Body of pancreas (tissue), 4 donors: ENCODE results near the gene MPND. TPM values are rescaled to one million over a fixed set of nuclear protein-coding genes. Genes with fewer than 3 reads are reported as not detected.
"Not testable (repeated sequence)": the region's sequence is repeated elsewhere in the genome, so short reads cannot be mapped to it uniquely, and the experiment has no call there.

ENCODE experiments used
- ATAC-seq: fragments of 150-250 bp; one replicate; pipeline ENCODE4 v1.9.1; 2016
- DNase-seq, 4 donors: peaks; one replicate each; pipeline ENCODE4 v3.0.0-alpha.2; 2019
- H3K27ac ChIP-seq, 4 donors: fragments of 200-600 bp; sonication (generic); 1 replicate in 3 of 4; 2 replicates in 1 of 4; pipeline versions ENCODE4 v1.5.1 to v1.6.1; 2016 to 2019; ENCODE audit warnings: mild to moderate bottlenecking in 1 of 4, mixed read lengths in 1 of 4, moderate library complexity in 1 of 4
- H3K27me3 ChIP-seq, 2 donors: fragments of 200-600 bp; sonication (generic); one replicate each; pipeline ENCODE4 v1.6.0; 2016; ENCODE audit warnings: mild to moderate bottlenecking in 1 of 2
- H3K36me3 ChIP-seq, 2 donors: fragments of 200-600 bp; sonication (generic); replicated peaks in 1 of 2; 2 replicates each; pipeline ENCODE4 v1.5.1; 2016; ENCODE audit warnings: low read depth in 2 of 2; ENCODE audit not compliant: insufficient read depth in 1 of 2
- H3K4me1 ChIP-seq: fragments of 200-600 bp; sonication (generic); one replicate; pipeline ENCODE4 v1.6.0; 2016
- H3K4me3 ChIP-seq, 2 donors: fragments of 200-600 bp; sonication (generic); 1 replicate in 1 of 2; 2 replicates in 1 of 2; pipeline ENCODE4 v1.5.1; 2016 to 2019
- H3K9me3 ChIP-seq, 3 donors: fragments of 200-600 bp; sonication (generic); 1 replicate in 2 of 3; 2 replicates in 1 of 3; pipeline ENCODE4 v1.5.1; 2016
- POLR2A ChIP-seq, 3 donors: fragments of 450-650 bp; IDR thresholded peaks; one replicate each; pipeline ENCODE4 v1.6.1; 2016; ENCODE audit warnings: antibody characterized with exemption in 3 of 3, mild to moderate bottlenecking in 2 of 3
- WGBS, 2 donors: methylation state at CpG; one replicate each; pipeline ENCODE4 v1.1.5; 2017; 5-methylcytosine and 5-hydroxymethylcytosine counted together
- intact Hi-C: fragments of 100-400 bp; cut with DNase I; formaldehyde crosslinking; loops from one replicate; pipeline ENCODE4 v1.15.1; 2023
- total RNA-seq, 2 donors: library from RNA; depleted of rRNA; stranded (reverse); fragments of >200 nt; gene quantifications; one replicate each; pipeline ENCODE4 v1.1.0, GENCODE V29; 2016
- TF ChIP-seq, protein P1 (sequence below), 7 experiments: fragments of 450-650 bp in 4 of 7; fragments of 200-600 bp in 3 of 7; sonication (generic) in 3 of 7; IDR thresholded peaks; one replicate each; pipeline ENCODE4 v1.5.1; 2016 to 2019; ENCODE audit warnings: antibody characterized with exemption in 7 of 7

The MPND gene
- total RNA-seq, 2 donors from 2014 or later = 0.99 to 7.5 TPM

GRCh38 chr19:4326215-4326836, 17.0 kb upstream of the MPND start:
- Histone ChIP-seq H3K27me3 (no peaks in the 10 kb centered on the region), H3K27ac (no peak overlapping the region), H3K4me1 (peaks cover 21% of the 10 kb centered on the region), H3K4me3 (no peak overlapping the region), H3K9me3 (no peaks in the 10 kb centered on the region), H3K36me3 (no peaks in the 10 kb centered on the region)
- TF ChIP-seq, protein P1, sequence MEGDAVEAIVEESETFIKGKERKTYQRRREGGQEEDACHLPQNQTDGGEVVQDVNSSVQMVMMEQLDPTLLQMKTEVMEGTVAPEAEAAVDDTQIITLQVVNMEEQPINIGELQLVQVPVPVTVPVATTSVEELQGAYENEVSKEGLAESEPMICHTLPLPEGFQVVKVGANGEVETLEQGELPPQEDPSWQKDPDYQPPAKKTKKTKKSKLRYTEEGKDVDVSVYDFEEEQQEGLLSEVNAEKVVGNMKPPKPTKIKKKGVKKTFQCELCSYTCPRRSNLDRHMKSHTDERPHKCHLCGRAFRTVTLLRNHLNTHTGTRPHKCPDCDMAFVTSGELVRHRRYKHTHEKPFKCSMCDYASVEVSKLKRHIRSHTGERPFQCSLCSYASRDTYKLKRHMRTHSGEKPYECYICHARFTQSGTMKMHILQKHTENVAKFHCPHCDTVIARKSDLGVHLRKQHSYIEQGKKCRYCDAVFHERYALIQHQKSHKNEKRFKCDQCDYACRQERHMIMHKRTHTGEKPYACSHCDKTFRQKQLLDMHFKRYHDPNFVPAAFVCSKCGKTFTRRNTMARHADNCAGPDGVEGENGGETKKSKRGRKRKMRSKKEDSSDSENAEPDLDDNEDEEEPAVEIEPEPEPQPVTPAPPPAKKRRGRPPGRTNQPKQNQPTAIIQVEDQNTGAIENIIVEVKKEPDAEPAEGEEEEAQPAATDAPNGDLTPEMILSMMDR (IDR thresholded peaks at IDR 0.05) = no peak
- no peak for TF ChIP-seq POLR2A (IDR thresholded peaks at IDR 0.05)
- ATAC-seq (no peak), DNase-seq (no peak)
- intact Hi-C loops = no loop called here
- 77 to 86% methylated on average over 12 of the region's 13 CpGs for WGBS, 2 donors

GRCh38 chr19:4326837-4327251, 16.5 kb upstream of the MPND start:
- ATAC-seq (no peak), DNase-seq (peak in 1 of 4 donors; percentile 11)
- WGBS, 2 donors = 49 to 87% methylated on average over 8 to 33 of the region's 33 CpGs
- Histone ChIP-seq H3K9me3 (no peaks in the 10 kb centered on the region), H3K4me3 (no peak overlapping the region), H3K4me1 (peaks cover 21% of the 10 kb centered on the region), H3K27ac (no peak overlapping the region), H3K36me3 (no peaks in the 10 kb centered on the region), H3K27me3 (no peaks in the 10 kb centered on the region)
- intact Hi-C loops = no loop called here
- TF ChIP-seq POLR2A (IDR thresholded peaks at IDR 0.05) = no peak
- TF ChIP-seq, protein P1 (IDR thresholded peaks at IDR 0.05) = no peak

GRCh38 chr19:4327252-4327876, 16.0 kb upstream of the MPND start:
- DNase-seq (peak; percentile 48 to 85 (median 78)), ATAC-seq (peak; percentile 30)
- no peak for TF ChIP-seq POLR2A (IDR thresholded peaks at IDR 0.05)
- H3K9me3 ChIP-seq = no peaks in the 10 kb centered on the region
- no peaks in the 10 kb centered on the region for H3K27me3 ChIP-seq
- no peak overlapping the region for H3K4me3 ChIP-seq
- H3K27ac ChIP-seq = peak overlapping the region in 1 of 4 donors; percentile 61
- WGBS, 2 donors = 22 to 62% methylated on average over 14 to 30 of the region's 30 CpGs
- H3K4me1 ChIP-seq = peaks cover 21% of the 10 kb centered on the region
- no peaks in the 10 kb centered on the region for H3K36me3 ChIP-seq
- intact Hi-C loops = no loop called here

DNA sequence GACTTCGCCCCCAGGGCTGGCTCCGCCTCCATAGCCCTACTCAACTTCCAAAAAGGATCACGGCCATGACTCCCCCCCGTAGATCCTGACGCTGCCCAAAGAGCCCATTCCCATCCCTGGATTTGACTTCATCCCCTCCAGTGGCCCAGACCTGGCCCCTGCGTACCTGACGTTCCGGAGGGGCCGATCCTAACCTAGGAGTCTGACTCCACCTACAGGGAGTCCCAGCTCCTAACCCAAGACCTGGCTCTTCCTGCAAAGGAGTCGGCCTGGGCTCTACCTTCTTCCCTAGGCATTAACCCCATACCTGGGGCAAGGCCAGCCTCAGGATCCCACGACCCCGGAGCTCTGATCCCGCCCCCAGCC, 15.5 kb upstream of the MPND start:
- ATAC-seq = peak; percentile 34
- Histone ChIP-seq H3K4me1 (peaks cover 21% of the 10 kb centered on the region), H3K9me3 (no peaks in the 10 kb centered on the region), H3K27me3 (no peaks in the 10 kb centered on the region), H3K27ac (peak overlapping the region in 1 of 4 donors; percentile 61), H3K36me3 (no peaks in the 10 kb centered on the region), H3K4me3 (no peak overlapping the region)
- intact Hi-C loops = no loop called here
- DNase-seq = no peak
- WGBS, 2 donors = 18 to 21% methylated on average over 11 to 12 of the region's 13 CpGs
- TF ChIP-seq, protein P1 (IDR thresholded peaks at IDR 0.05) = no peak
- no peak for TF ChIP-seq POLR2A (IDR thresholded peaks at IDR 0.05)

- ATAC-seq (peak; percentile 90), DNase-seq (peak; percentile 84 to 98 (median 94))
- peak; percentile 20 to 47 (median 36) for TF ChIP-seq POLR2A (IDR thresholded peaks at IDR 0.05)
- TF ChIP-seq, protein P1 (IDR thresholded peaks at IDR 0.05) = peak in 1 of 7 experiments; percentile 22
- Histone ChIP-seq H3K27ac (peak overlapping the region in 2 of 4 donors; percentile 26 to 60), H3K4me1 (peaks cover 21% of the 10 kb centered on the region), H3K36me3 (no peaks in the 10 kb centered on the region), H3K9me3 (no peaks in the 10 kb centered on the region), H3K27me3 (no peaks in the 10 kb centered on the region), H3K4me3 (no peak overlapping the region)
- intact Hi-C loops = no loop called here
- WGBS, 2 donors = 6 to 12% methylated on average over 30 to 35 of the region's 49 CpGs
These were observed 14.9 kb upstream of the MPND start for GRCh38 chr19:4328243-4328990.

GRCh38 chr19:4328991-4329681, 14.2 kb upstream of the MPND start:
- H3K4me3 ChIP-seq, H3K36me3 ChIP-seq, H3K27me3 ChIP-seq, H3K9me3 ChIP-seq, intact Hi-C loops, ATAC-seq: not testable (repeated sequence)
- peak overlapping the region in 2 of 4 donors; percentile 26 to 60 for H3K27ac ChIP-seq
- peaks cover 21% of the 10 kb centered on the region for H3K4me1 ChIP-seq
- 69 to 76% methylated on average over 33 to 34 of the region's 35 CpGs for WGBS, 2 donors
- peak in 2 of 4 donors; percentile 8 to 34 for DNase-seq
